Cerebellar cortex (tissue), 1 donor: ENCODE measurements around the gene IRAK1.

Experiments used
- DNase-seq: peaks from one replicate; pipeline ENCODE4 v3.0.0-alpha.2; 2015; ENCODE audit warnings: low spot score

Gene IRAK1

GRCh38 chrX:154019633-154020528, at the start of gene IRAK1:
IRAK1 (minus strand) TSS chrX:154019902; CDS start chrX:154019812, 90 bp downstream.
- peak; percentile 13 for DNase-seq

GRCh38 chrX:154068560-154068959, 48.9 kb upstream of the IRAK1 start:
- no peak for DNase-seq

GRCh38 chrX:154064637-154065435, 45.1 kb upstream of the IRAK1 start:
- no peak for DNase-seq

- DNase-seq: no peak
Measured at GRCh38 chrX:154063234-154063633, 43.5 kb upstream of the IRAK1 start.

- DNase-seq: no peak
Measured at GRCh38 chrX:154061801-154062200, 42.1 kb upstream of the IRAK1 start.

GRCh38 chrX:154059729-154060245, 40.1 kb upstream of the IRAK1 start:
- DNase-seq: no peak

GRCh38 chrX:154059231-154059630, 39.5 kb upstream of the IRAK1 start:
- no peak for DNase-seq

GRCh38 chrX:154058214-154058997, 38.7 kb upstream of the IRAK1 start:
- DNase-seq: no peak

- no peak for DNase-seq
Measured at GRCh38 chrX:154057791-154058190, 38.1 kb upstream of the IRAK1 start.

- no peak for DNase-seq
Measured at GRCh38 chrX:154056770-154057241, 37.1 kb upstream of the IRAK1 start.

- peak; percentile 74 for DNase-seq
Measured at GRCh38 chrX:154051201-154051810, 31.6 kb upstream of the IRAK1 start.

GRCh38 chrX:154050113-154050495, 30.4 kb upstream of the IRAK1 start:
- DNase-seq: no peak

- DNase-seq: no peak
Measured at GRCh38 chrX:154049209-154050112, 29.8 kb upstream of the IRAK1 start.

GRCh38 chrX:154048398-154048797, 28.7 kb upstream of the IRAK1 start:
- DNase-seq: no peak

GRCh38 chrX:154046940-154047610, 27.4 kb upstream of the IRAK1 start:
- no peak for DNase-seq

- no peak for DNase-seq
Measured at GRCh38 chrX:154046031-154046781, 26.5 kb upstream of the IRAK1 start.

GRCh38 chrX:154044091-154044490, 24.4 kb upstream of the IRAK1 start:
- DNase-seq: no peak

GRCh38 chrX:154043003-154043763, 23.5 kb upstream of the IRAK1 start:
- no peak for DNase-seq
